ENCODE measurements around the gene HYCC1. TPM values are rescaled to one million over a fixed set of nuclear protein-coding genes. Genes with fewer than 3 reads are reported as not detected.
A peak's percentile ranks its signal among the peaks of the same experiment; 100 is the strongest.

The HYCC1 gene
- total and polyA plus RNA-seq, 8 donors = 31.5 to 59.4 (median 44.0) TPM

- DNase-seq (no peak), ATAC-seq (no peak)
- Histone ChIP-seq H3K4me1 (no peaks in the 10 kb centered on the region), H3K36me3 (no peaks in the 10 kb centered on the region), H3K27me3 (no peaks in the 10 kb centered on the region), H3K4me3 (no peak overlapping the region), H3K27ac (no peak overlapping the region), H3K9me3 (no peaks in the 10 kb centered on the region)
- no peak for TF ChIP-seq CTCF (IDR thresholded peaks at IDR 0.05)
- intact Hi-C loops (cut with DNase I) = no loop called here
Measured at GRCh38 chr7:22990588-22990949, 23.4 kb downstream of the HYCC1 start.

DNA sequence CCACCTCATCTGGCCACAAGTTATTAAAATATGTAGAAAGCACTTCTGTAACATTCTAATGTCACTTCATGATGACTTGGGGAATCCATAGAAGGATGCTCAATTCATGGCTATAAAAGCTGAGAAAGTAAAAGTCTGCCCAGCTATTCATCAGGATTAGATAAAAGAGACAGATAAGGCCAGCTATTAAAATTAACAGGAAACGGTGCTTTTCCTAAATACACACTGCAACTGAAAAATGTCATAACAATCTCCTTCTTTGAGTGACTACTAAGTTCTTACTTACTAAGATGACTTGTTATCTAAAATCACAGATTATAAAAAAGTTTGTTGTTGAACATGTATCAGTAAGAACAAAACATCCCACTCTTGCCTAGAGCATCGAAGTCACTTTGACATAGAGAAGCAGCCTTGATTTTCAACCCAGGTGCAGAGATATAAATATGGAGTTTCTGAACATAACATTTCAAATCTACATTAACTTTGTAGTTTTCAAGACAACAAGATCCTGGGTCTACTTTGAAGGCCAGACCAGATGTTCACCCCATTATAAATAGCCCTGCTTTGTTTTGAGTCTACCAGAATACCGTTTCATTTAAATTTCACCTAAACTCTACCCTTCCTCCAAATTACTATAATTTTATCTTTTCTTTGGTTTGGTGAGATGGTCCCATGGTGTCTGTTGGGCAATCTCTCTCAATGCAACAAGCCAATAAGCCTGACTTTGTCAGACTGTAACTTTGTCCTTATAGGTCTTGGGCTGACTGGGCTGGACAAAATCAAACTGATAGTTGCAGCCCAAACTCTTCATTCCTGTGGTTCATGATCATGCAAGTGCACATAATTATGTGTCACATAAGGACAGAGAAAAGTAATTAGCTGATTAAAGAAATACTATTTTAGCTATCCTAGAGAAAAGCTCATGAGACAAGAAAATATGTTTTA, 24.0 kb downstream of the HYCC1 start:
- DNase-seq (no peak), ATAC-seq (no peak)
- Histone ChIP-seq H3K36me3 (no peaks in the 10 kb centered on the region), H3K4me1 (no peaks in the 10 kb centered on the region), H3K9me3 (no peaks in the 10 kb centered on the region), H3K27me3 (no peaks in the 10 kb centered on the region), H3K27ac (no peak overlapping the region), H3K4me3 (no peak overlapping the region)
- no peak for TF ChIP-seq CTCF (IDR thresholded peaks at IDR 0.05)
- intact Hi-C loops (cut with DNase I) = no loop called here

GRCh38 chr7:22985436-22985835, 28.5 kb downstream of the HYCC1 start:
- no peak for TF ChIP-seq CTCF (IDR thresholded peaks at IDR 0.05)
- no peaks in the 10 kb centered on the region for H3K27me3 ChIP-seq
- DNase-seq = no peak
- no peak overlapping the region for H3K27ac ChIP-seq
- H3K4me1 ChIP-seq = no peaks in the 10 kb centered on the region
- H3K36me3 ChIP-seq = peaks cover 0 to 4% of the 10 kb centered on the region in 2 donors
- no peak for ATAC-seq
- no peaks in the 10 kb centered on the region for H3K9me3 ChIP-seq
- H3K4me3 ChIP-seq = no peak overlapping the region
- intact Hi-C loops (cut with DNase I) = no loop called here

- no peak for DNase-seq
- H3K4me1 ChIP-seq = peaks cover 0 to 7% of the 10 kb centered on the region in 2 donors
- H3K4me3 ChIP-seq = no peak overlapping the region
- ATAC-seq = no peak
- no peaks in the 10 kb centered on the region for H3K27me3 ChIP-seq
- H3K9me3 ChIP-seq = no peaks in the 10 kb centered on the region
- intact Hi-C loops (cut with DNase I) = no loop called here
- no peak overlapping the region for H3K27ac ChIP-seq
- peaks cover 0 to 4% of the 10 kb centered on the region in 2 donors for H3K36me3 ChIP-seq
- TF ChIP-seq CTCF (IDR thresholded peaks at IDR 0.05) = no peak
Measured at GRCh38 chr7:22983257-22983855, 30.6 kb downstream of the HYCC1 start.

DNA sequence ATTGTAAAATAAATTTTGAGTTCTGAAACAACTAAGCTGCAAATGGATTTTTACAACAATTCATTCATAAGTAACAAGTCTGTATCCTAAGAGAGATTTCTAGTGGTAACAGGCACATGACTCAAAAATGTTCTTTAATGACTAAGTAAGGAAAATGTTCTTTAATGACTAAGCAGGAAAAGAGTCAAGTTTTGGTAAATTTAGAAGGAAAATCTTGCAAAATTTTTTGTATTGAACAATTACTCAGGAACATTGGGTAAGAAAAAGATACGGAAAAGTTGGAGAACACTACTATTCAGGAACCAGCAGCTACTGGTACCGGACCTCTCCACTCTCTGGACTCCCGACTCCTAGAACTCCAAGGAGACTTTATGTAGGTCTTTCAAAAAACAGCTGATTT, 33.5 kb downstream of the HYCC1 start:
- DNase-seq (no peak), ATAC-seq (no peak)
- no peak for TF ChIP-seq CTCF (IDR thresholded peaks at IDR 0.05)
- intact Hi-C loops (cut with DNase I) = no loop called here
- Histone ChIP-seq H3K36me3 (peaks cover 0 to 24% of the 10 kb centered on the region in 2 donors), H3K4me3 (no peak overlapping the region), H3K9me3 (no peaks in the 10 kb centered on the region), H3K27ac (peak overlapping the region; percentile 9 to 57), H3K27me3 (no peaks in the 10 kb centered on the region), H3K4me1 (peaks cover 0 to 7% of the 10 kb centered on the region in 2 donors)

Data from left lung (tissue), 10 donors.